ENCODE results near the gene ADNP2. TPM values are rescaled to one million over a fixed set of nuclear protein-coding genes. Genes with fewer than 3 reads are reported as not detected.

ADNP2 gene
- total and polyA plus RNA-seq, 2 donors (not counting 1 experiment from before 2014, with no cell fraction given) = 4.7 to 14.7 TPM

DNA sequence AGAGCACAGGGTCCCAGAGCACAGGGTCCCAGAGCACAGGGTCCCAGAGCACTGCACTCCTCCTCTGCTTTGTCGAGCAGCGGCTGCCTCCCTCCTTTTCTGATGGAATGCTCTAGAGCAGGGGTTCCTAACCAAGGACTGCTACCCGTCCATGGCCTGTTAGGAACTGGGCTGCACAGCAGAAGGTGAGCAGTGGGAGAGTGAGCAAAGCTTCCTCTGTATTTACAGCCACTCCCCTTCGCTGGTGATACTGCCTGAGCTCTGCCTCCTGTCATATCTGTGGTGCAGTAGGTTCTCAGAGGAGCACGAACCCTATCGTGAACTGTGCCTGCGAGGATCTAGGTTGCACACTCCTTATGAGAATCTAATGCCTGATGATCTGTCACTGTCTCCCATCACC is 33.1 kb upstream of the ADNP2 start:
- ChIA-PET CTCF (no interaction called here), POLR2A (no interaction called here)
- no peak overlapping the region for H3K27ac ChIP-seq (ENCODE audit: low read length in 2 of 2)
- no peaks in the 10 kb centered on the region for H4K20me1 ChIP-seq (ENCODE audit: control insufficient read depth, insufficient read depth, low read length, poor library complexity, severe bottlenecking)
- H3K36me3 ChIP-seq (replicated peaks in 1 of 2; ENCODE audit: control extremely low read depth in 1 of 2, control insufficient read depth in 1 of 2, extremely low read depth in 1 of 2, insufficient read depth in 2 of 2, low read length in 1 of 2) = no peaks in the 10 kb centered on the region
- Mint-ChIP-seq H3K4me1 (no peaks in the 10 kb centered on the region), H3K27ac (no peak overlapping the region), H3K9me3 (ENCODE audit: insufficient read depth) (no peaks in the 10 kb centered on the region), H3K4me3 (no peak overlapping the region), H3K27me3 (no peaks in the 10 kb centered on the region)
- no peak overlapping the region for H3K9ac ChIP-seq (ENCODE audit: low read length)
- intact Hi-C loops (cut with micrococcal nuclease) = no loop called here
- no peak overlapping the region for H3K4me2 ChIP-seq (replicated peaks; ENCODE audit: low read depth, low read length, poor library complexity, severe bottlenecking)
- H3K4me1 ChIP-seq (ENCODE audit: control insufficient read depth in 2 of 2, insufficient read depth in 2 of 2, low read length in 2 of 2) = no peaks in the 10 kb centered on the region
- DNase-seq = no peak
- no peaks in the 10 kb centered on the region for H3K27me3 ChIP-seq (replicated peaks in 1 of 4; ENCODE audit: control extremely low read depth in 1 of 4, control insufficient read depth in 3 of 4, insufficient read depth in 4 of 4, low read length in 3 of 4)
- no peaks in the 10 kb centered on the region for H3K79me2 ChIP-seq (ENCODE audit: control insufficient read depth, insufficient read depth, low read length)
- H3K4me3 ChIP-seq (ENCODE audit: control extremely low read depth in 1 of 5, extremely low read depth in 1 of 5, insufficient read depth in 1 of 5, low read depth in 2 of 5, low read length in 4 of 5) = no peak overlapping the region
- 90% methylated on average over 7 of the region's 7 CpGs for WGBS (ENCODE audit: insufficient coverage)
- H3K9me3 ChIP-seq (ENCODE audit: control extremely low read depth in 1 of 3, control insufficient read depth in 2 of 3, insufficient read depth in 1 of 3, low read length in 2 of 3) = peaks cover 0 to 7% (median 0%) of the 10 kb centered on the region in 3 donors
- no peak overlapping the region for H2AFZ ChIP-seq (ENCODE audit: insufficient read depth, low read depth, low read length, poor library complexity, severe bottlenecking)
- no peak for ATAC-seq (ENCODE audit: low read depth)
- TF ChIP-seq EZH2 (IDR thresholded peaks at IDR 0.05; ENCODE audit: borderline replicate concordance, insufficient read depth, low read depth, low read length, poor library complexity, severe bottlenecking) (no peak), CTCF (IDR thresholded peaks at IDR 0.05) (no peak)

DNA sequence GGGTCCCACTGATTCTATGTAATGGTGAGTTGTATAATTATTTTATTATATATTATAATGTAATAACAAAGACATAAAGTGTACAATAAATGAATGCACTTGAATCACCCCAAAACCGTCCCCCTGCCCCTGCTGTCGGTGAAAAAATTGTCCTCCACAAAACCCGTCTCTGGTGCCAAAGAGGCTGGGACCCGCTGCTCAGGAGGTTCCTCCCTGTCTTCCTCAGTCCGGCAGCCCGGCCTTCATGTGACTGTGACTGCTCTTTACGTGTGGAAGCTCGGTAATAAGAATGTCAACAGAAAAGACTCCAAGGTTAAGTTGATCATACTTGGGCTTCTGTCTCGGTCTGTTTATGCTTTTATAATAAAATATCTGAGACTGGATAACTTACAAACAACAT is 32.7 kb upstream of the ADNP2 start:
- peaks cover 0 to 7% (median 0%) of the 10 kb centered on the region in 3 donors for H3K9me3 ChIP-seq (ENCODE audit: control extremely low read depth in 1 of 3, control insufficient read depth in 2 of 3, insufficient read depth in 1 of 3, low read length in 2 of 3)
- H3K9ac ChIP-seq (ENCODE audit: low read length) = no peak overlapping the region
- Mint-ChIP-seq H3K4me1 (no peaks in the 10 kb centered on the region), H3K27ac (no peak overlapping the region), H3K4me3 (no peak overlapping the region), H3K9me3 (ENCODE audit: insufficient read depth) (no peaks in the 10 kb centered on the region), H3K27me3 (no peaks in the 10 kb centered on the region)
- ChIA-PET CTCF (no interaction called here), POLR2A (no interaction called here)
- no peaks in the 10 kb centered on the region for H4K20me1 ChIP-seq (ENCODE audit: control insufficient read depth, insufficient read depth, low read length, poor library complexity, severe bottlenecking)
- no peak overlapping the region for H2AFZ ChIP-seq (ENCODE audit: insufficient read depth, low read depth, low read length, poor library complexity, severe bottlenecking)
- no peaks in the 10 kb centered on the region for H3K4me1 ChIP-seq (ENCODE audit: control insufficient read depth in 2 of 2, insufficient read depth in 2 of 2, low read length in 2 of 2)
- no peaks in the 10 kb centered on the region for H3K27me3 ChIP-seq (replicated peaks in 1 of 4; ENCODE audit: control extremely low read depth in 1 of 4, control insufficient read depth in 3 of 4, insufficient read depth in 4 of 4, low read length in 3 of 4)
- H3K4me2 ChIP-seq (replicated peaks; ENCODE audit: low read depth, low read length, poor library complexity, severe bottlenecking) = no peak overlapping the region
- DNase-seq = no peak
- TF ChIP-seq CTCF (IDR thresholded peaks at IDR 0.05) = no peak
- TF ChIP-seq EZH2 (IDR thresholded peaks at IDR 0.05; ENCODE audit: borderline replicate concordance, insufficient read depth, low read depth, low read length, poor library complexity, severe bottlenecking) = no peak
- ATAC-seq (ENCODE audit: low read depth) = no peak
- H3K79me2 ChIP-seq (ENCODE audit: control insufficient read depth, insufficient read depth, low read length) = no peaks in the 10 kb centered on the region
- H3K36me3 ChIP-seq (replicated peaks in 1 of 2; ENCODE audit: control extremely low read depth in 1 of 2, control insufficient read depth in 1 of 2, extremely low read depth in 1 of 2, insufficient read depth in 2 of 2, low read length in 1 of 2) = no peaks in the 10 kb centered on the region
- no peak overlapping the region for H3K27ac ChIP-seq (ENCODE audit: low read length in 2 of 2)
- intact Hi-C loops (cut with micrococcal nuclease) = no loop called here
- no peak overlapping the region for H3K4me3 ChIP-seq (ENCODE audit: control extremely low read depth in 1 of 5, extremely low read depth in 1 of 5, insufficient read depth in 1 of 5, low read depth in 2 of 5, low read length in 4 of 5)
- 94% methylated on average over 5 of the region's 9 CpGs for WGBS (ENCODE audit: insufficient coverage)

Measured in B cell (primary cell).